IMR-90 (cell line): Measurements from ENCODE around the gene ZNF384. TPM values are rescaled to one million over a fixed set of nuclear protein-coding genes. Genes with fewer than 3 reads are reported as not detected.

Source experiments
- ATAC-seq: fragments of 200-7000 bp; cut with Tn5 transposase; 2 replicates; pipeline ENCODE4 v1.9.1; 2020; ENCODE audit warnings: low read depth, mild to moderate bottlenecking, moderate library complexity
- Bru-seq: library from RNA; stranded (reverse); fragments of 400-500 nt; gene quantifications from one replicate; lab custom pipeline; 2021; lab: Mats Ljungman, UMichigan
- BruChase-seq, 2 experiments: library from RNA; stranded (reverse); fragments of 400-500 nt; gene quantifications; one replicate each; lab custom pipeline; 2021; lab: Mats Ljungman, UMichigan
- BruUV-seq: library from RNA; stranded (reverse); fragments of 400-500 nt; replicated peaks from 2 replicates; lab custom pipeline; 2021; lab: Mats Ljungman, UMichigan
- CTCF ChIA-PET: fragments of 300-600 bp; formaldehyde crosslinking; extraction: SDS; loops from one replicate; lab custom pipeline; 2021; ENCODE audit warnings: antibody characterized with exemption; lab: Yijun Ruan, JAX
- POLR2A ChIA-PET: fragments of 300-600 bp; sonication (Branson Sonifier 250); formaldehyde crosslinking; loops from one replicate; lab custom pipeline; 2022; ENCODE audit warnings: antibody characterized with exemption; ENCODE audit not compliant: unreplicated experiment; lab: Charles Lee
- DNase-seq: peaks from one replicate; pipeline ENCODE4 v3.0.0; 2013
- H2AFZ ChIP-seq: replicated peaks from 2 replicates; pipeline ENCODE3; 2013; ENCODE audit warnings: low read length, mild to moderate bottlenecking; ENCODE audit not compliant: poor library complexity
- H2AK5ac ChIP-seq: 2 replicates; pipeline ENCODE4 v1.6.1; 2013; ENCODE audit warnings: low read depth, low read length, inconsistent platforms
- H2AK9ac ChIP-seq: replicated peaks from 2 replicates; pipeline ENCODE3; 2013; ENCODE audit warnings: mild to moderate bottlenecking, low read depth, low read length, moderate library complexity; ENCODE audit not compliant: poor library complexity
- H2BK120ac ChIP-seq: 2 replicates; pipeline ENCODE4 v1.6.1; 2013; ENCODE audit warnings: low read depth, low read length, inconsistent platforms
- H2BK15ac ChIP-seq: 3 replicates; pipeline ENCODE4 v1.6.1; 2013; ENCODE audit warnings: low read depth, low read length, inconsistent platforms
- H2BK20ac ChIP-seq: 2 replicates; pipeline ENCODE4 v1.6.1; 2013; ENCODE audit warnings: low read depth, mild to moderate bottlenecking, inconsistent platforms, low read length, moderate library complexity
- H2BK5ac ChIP-seq: 2 replicates; pipeline ENCODE4 v1.6.1; 2013; ENCODE audit warnings: mild to moderate bottlenecking, low read depth, low read length, inconsistent platforms; ENCODE audit not compliant: poor library complexity, severe bottlenecking
- H3K14ac ChIP-seq: replicated peaks from 2 replicates; pipeline ENCODE4 v1.6.1; 2013; ENCODE audit warnings: low read depth, low read length, inconsistent platforms
- H3K18ac ChIP-seq: 2 replicates; pipeline ENCODE4 v1.6.1; 2013; ENCODE audit warnings: low read depth, low read length, control low read depth
- H3K23ac ChIP-seq: 2 replicates; pipeline ENCODE4 v1.6.1; 2013; ENCODE audit warnings: low read depth, low read length, inconsistent platforms
- H3K27ac ChIP-seq: 2 replicates; pipeline ENCODE4 v1.5.1; 2013; ENCODE audit warnings: mild to moderate bottlenecking, control low read depth, low read length; ENCODE audit not compliant: insufficient read depth
- H3K27me3 ChIP-seq: 2 replicates; pipeline ENCODE4 v1.6.1; 2013; ENCODE audit warnings: low read length; ENCODE audit not compliant: control insufficient read depth, insufficient read depth
- H3K36me3 ChIP-seq: 2 replicates; pipeline ENCODE4 v1.6.1; 2013; ENCODE audit warnings: low read length, mixed read lengths; ENCODE audit not compliant: control insufficient read depth, insufficient read depth
- H3K4ac ChIP-seq: 2 replicates; pipeline ENCODE4 v1.6.1; 2013; ENCODE audit warnings: low read depth, low read length, inconsistent platforms
- H3K4me1 ChIP-seq: 2 replicates; pipeline ENCODE4 v1.6.1; 2013; ENCODE audit warnings: low read length, mixed read lengths; ENCODE audit not compliant: control insufficient read depth, insufficient read depth
- H3K4me2 ChIP-seq: 2 replicates; pipeline ENCODE4 v1.6.1; 2013; ENCODE audit warnings: low read depth, mild to moderate bottlenecking, control low read depth, low read length, moderate library complexity
- H3K4me3 ChIP-seq: 2 replicates; pipeline ENCODE4 v1.5.1; 2013; ENCODE audit warnings: low read depth, mild to moderate bottlenecking, control low read depth, low read length, moderate library complexity; ENCODE audit not compliant: insufficient read depth
- H3K56ac ChIP-seq: 2 replicates; pipeline ENCODE4 v1.6.1; 2013; ENCODE audit warnings: low read length, inconsistent platforms; ENCODE audit not compliant: insufficient read depth; ENCODE audit errors: extremely low read depth
- H3K79me1 ChIP-seq, 2 experiments: 2 replicates each; pipeline ENCODE4 v1.6.1; 2013; ENCODE audit warnings: low read length in 2 of 2, inconsistent platforms in 1 of 2, low read depth in 1 of 2
- H3K9ac ChIP-seq: 2 replicates; pipeline ENCODE4 v1.6.1; 2013; ENCODE audit warnings: low read depth, low read length, control low read depth
- H3K9me1 ChIP-seq: 2 replicates; pipeline ENCODE4 v1.6.1; 2013; ENCODE audit warnings: low read length, inconsistent platforms; ENCODE audit not compliant: insufficient read depth
- H3K9me3 ChIP-seq: 2 replicates; pipeline ENCODE4 v1.6.1; 2013; ENCODE audit warnings: low read length; ENCODE audit not compliant: control insufficient read depth, insufficient read depth
- H4K20me1 ChIP-seq: 2 replicates; pipeline ENCODE4 v1.6.1; 2013; ENCODE audit warnings: low read length, inconsistent platforms; ENCODE audit not compliant: insufficient read depth
- H4K5ac ChIP-seq: 2 replicates; pipeline ENCODE4 v1.6.1; 2013; ENCODE audit warnings: mild to moderate bottlenecking, low read depth, low read length, control low read depth
- H4K8ac ChIP-seq, 2 experiments: 2 replicates each; pipeline ENCODE4 v1.6.1; 2013; ENCODE audit warnings: low read depth in 2 of 2, low read length in 2 of 2, control low read depth in 1 of 2, inconsistent platforms in 1 of 2
- H4K91ac ChIP-seq: 2 replicates; pipeline ENCODE4 v1.6.1; 2013; ENCODE audit warnings: low read depth, low read length, inconsistent platforms; ENCODE audit not compliant: insufficient read depth
- BHLHE40 ChIP-seq: fragments of 150-350 bp; IDR thresholded peaks from 2 replicates; pipeline ENCODE4 v1.6.1; 2016; ENCODE audit warnings: mild to moderate bottlenecking, low read depth, low read length
- CTCF ChIP-seq: conservative IDR thresholded peaks from 2 replicates; pipeline ENCODE4 v1.5.1; 2012; ENCODE audit warnings: mild to moderate bottlenecking, low read depth, low read length, improper control_type of control experiment
- MAFK ChIP-seq: IDR thresholded peaks from 2 replicates; pipeline ENCODE4 v1.6.1; 2012; ENCODE audit warnings: low read depth, low read length, improper control_type of control experiment
- MAZ ChIP-seq: IDR thresholded peaks from 2 replicates; pipeline ENCODE4 v1.6.1; 2012; ENCODE audit warnings: low read depth, mild to moderate bottlenecking, low read length, improper control_type of control experiment, moderate library complexity, borderline replicate concordance
- MXI1 ChIP-seq: IDR thresholded peaks from 2 replicates; pipeline ENCODE4 v1.6.1; 2012; ENCODE audit warnings: low read depth, mild to moderate bottlenecking, low read length, moderate library complexity, borderline replicate concordance
- POLR2A ChIP-seq: IDR thresholded peaks from 2 replicates; pipeline ENCODE4 v1.6.1; 2012; ENCODE audit warnings: mild to moderate bottlenecking, low read depth, low read length
- RCOR1 ChIP-seq: IDR thresholded peaks from 2 replicates; pipeline ENCODE4 v1.6.1; 2012; ENCODE audit warnings: mild to moderate bottlenecking, low read length, improper control_type of control experiment; ENCODE audit not compliant: insufficient replicate concordance
- USF2 ChIP-seq: fragments of 150-350 bp; IDR thresholded peaks from 2 replicates; pipeline ENCODE4 v1.6.1; 2017; ENCODE audit warnings: mild to moderate bottlenecking, antibody characterized with exemption, low read length, low read depth
- WGBS, 2 experiments: methylation state at CpG; one replicate each; pipeline versions ENCODE4 v1.1.5 to v1.1.7; 2013; ENCODE audit warnings: missing lambda C conversion rate in 2 of 2; ENCODE audit not compliant: insufficient read length in 1 of 2; ENCODE audit errors: extremely low coverage in 2 of 2; 5-methylcytosine and 5-hydroxymethylcytosine counted together
- dilution Hi-C: fragments of 300-500 bp; cut with HindIII; formaldehyde crosslinking; loops from one replicate; pipeline ENCODE4 v1.14.3; 2018; ENCODE audit warnings: low sequenced_read_pairs; ENCODE audit not compliant: unreplicated experiment
- in situ Hi-C: fragments of 300-500 bp; cut with MboI; formaldehyde crosslinking; loops from 3 replicates; pipeline ENCODE4 v1.14.3; 2019; ENCODE audit warnings: low sequenced_read_pairs, inconsistent platforms, mixed read lengths
- intact Hi-C: fragments of 100-400 bp; cut with micrococcal nuclease; formaldehyde crosslinking; loops from 2 replicates; pipeline ENCODE4 v1.10.0; 2022
- long read RNA-seq: library from polyadenylated mRNA; unstranded; transcript quantifications from one replicate; pipeline ENCODE4 v2.0.0, GENCODE V29; 2021; ENCODE audit not compliant: unreplicated experiment
- polyA plus RNA-seq, 3 experiments: library from polyadenylated mRNA; depleted of rRNA; stranded (reverse); fragments of >200 nt; gene quantifications; 2 replicates each; pipeline ENCODE4 v1.2.3, GENCODE V29; 2012; ENCODE audit warnings: low replicate concordance in 1 of 3
- total RNA-seq: library from RNA; depleted of rRNA; stranded (reverse); fragments of >200 nt; gene quantifications from 2 replicates; pipeline ENCODE4 v1.2.3, GENCODE V29; 2012; rRNA removed
- TF ChIP-seq, protein P1 (sequence below): fragments of 150-350 bp; IDR thresholded peaks from 2 replicates; pipeline ENCODE4 v1.6.1; 2016; ENCODE audit warnings: low read depth, mild to moderate bottlenecking, low read length, moderate library complexity, borderline replicate concordance

ZNF384 gene
- total RNA-seq (16.3 and 17.5 TPM in 2 replicates), polyA plus RNA-seq (2012; rRNA removed) (53.7 and 55.6 TPM in 2 replicates), Bru-seq, nascent RNA (percentile 81 among the genes with signal in this experiment), BruChase-seq, experiment 1, labeled RNA remaining after a 6-hour chase (percentile 76 among the genes with signal in this experiment), BruChase-seq, experiment 2, labeled RNA remaining after a 2-hour chase (percentile 76 among the genes with signal in this experiment)
- polyA plus RNA-seq (2012; cell fraction: cytosol; rRNA removed), result 23.1 and 32.3 TPM in 2 replicates
- polyA plus RNA-seq (2012; cell fraction: nucleus; rRNA removed; ENCODE audit: low replicate concordance), result 169 and 187 TPM in 2 replicates
- long read RNA-seq, partial matches to known transcripts, result 15 of 42 reads
- long read RNA-seq, other reads (novel, unspliced or antisense), result 22 of 42 reads

GRCh38 chr12:6688999-6689882 is at the start of gene ZNF384:
Gene ZNF384 (minus strand): TSS chr12:6689375. CDS start chr12:6679520, 9,855 bp downstream.
- Histone ChIP-seq H3K4me2 (peak within 1 kb of the TSS; percentile 98), H2AK9ac (peak within 1 kb of the TSS; percentile 96), H3K18ac (peak within 1 kb of the TSS; percentile 68), H3K36me3 (peaks cover 2% of the 10 kb centered on the region; the same call in 1 of the 2 replicates), H3K4me3 (peak within 1 kb of the TSS; percentile 83), H4K91ac (peak within 1 kb of the TSS; percentile 96), H2AFZ (peak within 1 kb of the TSS; percentile 95), H2BK120ac (peak within 1 kb of the TSS; percentile 42), H3K4ac (peak within 1 kb of the TSS; percentile 95), H3K9ac (peak within 1 kb of the TSS; percentile 89), H3K23ac (peak within 1 kb of the TSS; percentile 94), H3K14ac (peak within 1 kb of the TSS; percentile 97), H3K56ac (peak within 1 kb of the TSS; percentile 87), H3K4me1 (peaks cover 5% of the 10 kb centered on the region), H3K27me3 (no peaks in the 10 kb centered on the region), H2BK20ac (peak within 1 kb of the TSS; percentile 16; the same call in 1 of the 2 replicates), H2AK5ac (peak within 1 kb of the TSS; percentile 100), H4K5ac (peak within 1 kb of the TSS; percentile 92), H2BK15ac (peak within 1 kb of the TSS; percentile 89; the same call in 2 of the 3 replicates), H3K79me1 (peaks cover 15 to 46% of the 10 kb centered on the region in 2 experiments), H2BK5ac (peak within 1 kb of the TSS; percentile 93), H3K27ac (peak within 1 kb of the TSS; percentile 89), H3K9me3 (no peaks in the 10 kb centered on the region), H3K9me1 (no peaks in the 10 kb centered on the region), H4K20me1 (peaks cover 8% of the 10 kb centered on the region; the same call in 1 of the 2 replicates), H4K8ac (peak within 1 kb of the TSS; percentile 96 to 99)
- intact Hi-C loops (loop anchor here (1.0 to 10.0 kb wide), 7 partner anchors 16 to 138 kb away; partner anchors contain the start of genes COPS7A, IFFO1, ING4 and MLF2), in situ Hi-C loops (loop anchor here (10.0 kb wide), 1 partner anchor 114 kb away; no protein-coding TSS in a partner anchor), dilution Hi-C loops (no loop called here)
- DNase-seq, result peak; percentile 99
- peak; percentile 83 for ATAC-seq
- no TSS peak for BruUV-seq
- ChIA-PET CTCF (interaction anchor here (0.5 to 1.3 kb wide), 3 partner anchors 35 to 77 kb away, joined by 3 read pairs; partner anchors contain the start of gene MLF2), POLR2A (interaction anchor here (0.6 to 1.2 kb wide), 8 partner anchors 10 to 474 kb away, joined by 3 to 15 read pairs (median 6); partner anchors contain the start of gene COPS7A)
- WGBS, 2 experiments, result 0% methylated on average over 17 of the region's 72 CpGs; no CpG with 5 or more reads in 1 of the 2 experiments
- TF ChIP-seq POLR2A, result peak; percentile 81
- no peak for TF ChIP-seq USF2
- TF ChIP-seq CTCF, result no peak
- peak; percentile 10 for TF ChIP-seq BHLHE40
- TF ChIP-seq MAFK, result no peak
- peak; percentile 13 for TF ChIP-seq RCOR1
- TF ChIP-seq MAZ, result peak; percentile 88
- TF ChIP-seq MXI1, result peak; percentile 70
- TF ChIP-seq, protein P1, sequence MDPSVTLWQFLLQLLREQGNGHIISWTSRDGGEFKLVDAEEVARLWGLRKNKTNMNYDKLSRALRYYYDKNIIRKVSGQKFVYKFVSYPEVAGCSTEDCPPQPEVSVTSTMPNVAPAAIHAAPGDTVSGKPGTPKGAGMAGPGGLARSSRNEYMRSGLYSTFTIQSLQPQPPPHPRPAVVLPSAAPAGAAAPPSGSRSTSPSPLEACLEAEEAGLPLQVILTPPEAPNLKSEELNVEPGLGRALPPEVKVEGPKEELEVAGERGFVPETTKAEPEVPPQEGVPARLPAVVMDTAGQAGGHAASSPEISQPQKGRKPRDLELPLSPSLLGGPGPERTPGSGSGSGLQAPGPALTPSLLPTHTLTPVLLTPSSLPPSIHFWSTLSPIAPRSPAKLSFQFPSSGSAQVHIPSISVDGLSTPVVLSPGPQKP, result no peak
